Memory B cell (primary cell): ENCODE data around the gene PPHLN1.
"Not testable (repeated sequence)": the region's sequence is repeated elsewhere in the genome, so short reads cannot be mapped to it uniquely, and the experiment has no call there.

ENCODE experiments used
- ATAC-seq: fragments of 150-1000 bp; cut with Tn5 transposase; 2 replicates; pipeline ENCODE4 v1.10.0; 2021; ENCODE audit warnings: low read depth, mild to moderate bottlenecking, moderate library complexity
- DNase-seq, 2 donors: peaks; one replicate each; pipeline ENCODE4 v3.0.0; 2022; ENCODE audit warnings: low spot score in 2 of 2
- H3K27ac Mint-ChIP-seq: one replicate; pipeline ENCODE4 v1.8.0; 2022; ENCODE audit warnings: mild to moderate bottlenecking, moderate library complexity, mixed read lengths
- H3K27me3 Mint-ChIP-seq: one replicate; pipeline ENCODE4 v1.8.0; 2022; ENCODE audit warnings: mixed read lengths
- H3K36me3 Mint-ChIP-seq: one replicate; pipeline ENCODE4 v1.8.0; 2022; ENCODE audit warnings: mild to moderate bottlenecking, mixed read lengths
- H3K4me1 Mint-ChIP-seq: one replicate; pipeline ENCODE4 v1.8.0; 2022; ENCODE audit warnings: mixed read lengths
- H3K4me3 Mint-ChIP-seq: one replicate; pipeline ENCODE4 v1.8.0; 2022; ENCODE audit warnings: mild to moderate bottlenecking, moderate library complexity, mixed read lengths
- H3K9me3 Mint-ChIP-seq: one replicate; pipeline ENCODE4 v1.8.0; 2022; ENCODE audit warnings: mixed read lengths

Gene PPHLN1

GRCh38 chr12:42332301-42333285 is 6.6 kb downstream of the PPHLN1 start:
- Mint-ChIP-seq H3K27me3 (no peaks in the 10 kb centered on the region), H3K27ac (peak overlapping the region; percentile 55), H3K36me3 (peaks cover 6% of the 10 kb centered on the region), H3K9me3 (no peaks in the 10 kb centered on the region), H3K4me3 (no peak overlapping the region), H3K4me1 (peaks cover 42% of the 10 kb centered on the region)
- ATAC-seq (peak; percentile 69), DNase-seq (peak; percentile 29 to 34)

GRCh38 chr12:42336286-42336685 is 10.3 kb downstream of the PPHLN1 start:
- H3K4me1 Mint-ChIP-seq = peaks cover 28% of the 10 kb centered on the region
- peaks cover 13% of the 10 kb centered on the region for H3K36me3 Mint-ChIP-seq

GRCh38 chr12:42338280-42338679 is 12.3 kb downstream of the PPHLN1 start:
- ATAC-seq (no peak), DNase-seq (no peak)
- H3K4me3 Mint-ChIP-seq = no peak overlapping the region
- H3K4me1 Mint-ChIP-seq = peaks cover 20% of the 10 kb centered on the region
- H3K27me3 Mint-ChIP-seq = no peaks in the 10 kb centered on the region
- peaks cover 14% of the 10 kb centered on the region for H3K36me3 Mint-ChIP-seq
- no peaks in the 10 kb centered on the region for H3K9me3 Mint-ChIP-seq
- H3K27ac Mint-ChIP-seq = no peak overlapping the region

More at GRCh38 chr12:42336286-42336685, 10.3 kb downstream of the PPHLN1 start:
- H3K27ac Mint-ChIP-seq = no peak overlapping the region
- no peaks in the 10 kb centered on the region for H3K9me3 Mint-ChIP-seq
- ATAC-seq (no peak), DNase-seq (no peak)
- H3K4me3 Mint-ChIP-seq = no peak overlapping the region
- H3K27me3 Mint-ChIP-seq = no peaks in the 10 kb centered on the region

GRCh38 chr12:42342028-42342427 is 16.1 kb downstream of the PPHLN1 start:
- Mint-ChIP-seq H3K27me3 (no peaks in the 10 kb centered on the region), H3K36me3 (peaks cover 9% of the 10 kb centered on the region), H3K27ac (no peak overlapping the region), H3K4me3 (no peak overlapping the region), H3K9me3 (no peaks in the 10 kb centered on the region), H3K4me1 (peaks cover 13% of the 10 kb centered on the region)
- DNase-seq = no peak
- no peak for ATAC-seq

GRCh38 chr12:42343721-42344120 is 17.8 kb downstream of the PPHLN1 start:
- H3K27ac Mint-ChIP-seq = peak overlapping the region; percentile 58
- H3K4me3 Mint-ChIP-seq = no peak overlapping the region
- no peaks in the 10 kb centered on the region for H3K9me3 Mint-ChIP-seq
- ATAC-seq (no peak), DNase-seq (no peak)
- H3K4me1 Mint-ChIP-seq = peaks cover 9% of the 10 kb centered on the region
- peaks cover 5% of the 10 kb centered on the region for H3K36me3 Mint-ChIP-seq
- H3K27me3 Mint-ChIP-seq = no peaks in the 10 kb centered on the region

GRCh38 chr12:42346403-42347002 is 20.5 kb downstream of the PPHLN1 start:
- H3K27me3 Mint-ChIP-seq = no peaks in the 10 kb centered on the region
- ATAC-seq = no peak

GRCh38 chr12:42349119-42350020 is 23.4 kb downstream of the PPHLN1 start:
- not testable (repeated sequence) for H3K4me1 Mint-ChIP-seq, H3K27me3 Mint-ChIP-seq, H3K27ac Mint-ChIP-seq, H3K9me3 Mint-ChIP-seq, ATAC-seq, DNase-seq, H3K4me3 Mint-ChIP-seq, H3K36me3 Mint-ChIP-seq

More at GRCh38 chr12:42346403-42347002, 20.5 kb downstream of the PPHLN1 start:
- peaks cover 1% of the 10 kb centered on the region for H3K36me3 Mint-ChIP-seq
- peaks cover 5% of the 10 kb centered on the region for H3K4me1 Mint-ChIP-seq
- H3K27ac Mint-ChIP-seq = no peak overlapping the region
- no peak overlapping the region for H3K4me3 Mint-ChIP-seq
- no peaks in the 10 kb centered on the region for H3K9me3 Mint-ChIP-seq
- DNase-seq = no peak

GRCh38 chr12:42350021-42350407 is 24.0 kb downstream of the PPHLN1 start:
- DNase-seq, H3K9me3 Mint-ChIP-seq, H3K4me1 Mint-ChIP-seq, ATAC-seq, H3K4me3 Mint-ChIP-seq, H3K27ac Mint-ChIP-seq, H3K27me3 Mint-ChIP-seq, H3K36me3 Mint-ChIP-seq: not testable (repeated sequence)

GRCh38 chr12:42356344-42356743 is 30.4 kb downstream of the PPHLN1 start:
- ATAC-seq (no peak), DNase-seq (no peak)
- Mint-ChIP-seq H3K9me3 (no peaks in the 10 kb centered on the region), H3K4me3 (no peak overlapping the region), H3K36me3 (peaks cover 25% of the 10 kb centered on the region), H3K27ac (no peak overlapping the region), H3K27me3 (no peaks in the 10 kb centered on the region), H3K4me1 (peaks cover 7% of the 10 kb centered on the region)

- peaks cover 12% of the 10 kb centered on the region for H3K4me1 Mint-ChIP-seq
- ATAC-seq = no peak
- H3K27ac Mint-ChIP-seq = peak overlapping the region; percentile 36
- DNase-seq = no peak
- no peaks in the 10 kb centered on the region for H3K9me3 Mint-ChIP-seq
- H3K36me3 Mint-ChIP-seq = peaks cover 26% of the 10 kb centered on the region
- H3K4me3 Mint-ChIP-seq = no peak overlapping the region
- H3K27me3 Mint-ChIP-seq = no peaks in the 10 kb centered on the region
These were observed 34.9 kb downstream of the PPHLN1 start for GRCh38 chr12:42360747-42361403.

GRCh38 chr12:42361909-42362646 is 36.1 kb downstream of the PPHLN1 start:
- no peaks in the 10 kb centered on the region for H3K27me3 Mint-ChIP-seq

GRCh38 chr12:42362647-42363260 is 36.8 kb downstream of the PPHLN1 start:
- no peaks in the 10 kb centered on the region for H3K9me3 Mint-ChIP-seq
- DNase-seq (no peak), ATAC-seq (no peak)
- no peak overlapping the region for H3K4me3 Mint-ChIP-seq
- peak overlapping the region; percentile 8 for H3K27ac Mint-ChIP-seq
- peaks cover 14% of the 10 kb centered on the region for H3K4me1 Mint-ChIP-seq
- H3K27me3 Mint-ChIP-seq = no peaks in the 10 kb centered on the region
- peaks cover 19% of the 10 kb centered on the region for H3K36me3 Mint-ChIP-seq

More at GRCh38 chr12:42361909-42362646, 36.1 kb downstream of the PPHLN1 start:
- H3K4me3 Mint-ChIP-seq = no peak overlapping the region
- DNase-seq (no peak), ATAC-seq (no peak)
- H3K4me1 Mint-ChIP-seq = peaks cover 14% of the 10 kb centered on the region
- H3K9me3 Mint-ChIP-seq = no peaks in the 10 kb centered on the region
- peak overlapping the region; percentile 8 for H3K27ac Mint-ChIP-seq
- H3K36me3 Mint-ChIP-seq = peaks cover 23% of the 10 kb centered on the region
